GM19397 (cell line): Measurements from ENCODE around the gene GABPB2.
A peak's percentile ranks its signal among the peaks of the same experiment; 100 is the strongest.

ENCODE experiments used
- ATAC-seq: cut with Tn5 transposase; IDR thresholded peaks from one replicate; pipeline ENCODE4 v1.9.1; 2021; ENCODE audit warnings: mild to moderate bottlenecking, moderate library complexity; ENCODE audit not compliant: unreplicated experiment

GABPB2 gene

GRCh38 chr1:151131701-151132334 is 61.3 kb downstream of the GABPB2 start:
- ATAC-seq: no peak

GRCh38 chr1:151132335-151133017 is 61.9 kb downstream of the GABPB2 start:
- no peak for ATAC-seq

- no peak for ATAC-seq
Observed at GRCh38 chr1:151133018-151133806, 62.7 kb downstream of the GABPB2 start.

GRCh38 chr1:151134396-151134795 is 63.8 kb downstream of the GABPB2 start:
- ATAC-seq: no peak

- ATAC-seq: no peak
Observed at GRCh38 chr1:151134991-151135390, 64.4 kb downstream of the GABPB2 start.

- ATAC-seq: no peak
Observed at GRCh38 chr1:151135433-151136385, 65.1 kb downstream of the GABPB2 start.

GRCh38 chr1:151137789-151138188 is 67.2 kb downstream of the GABPB2 start:
- ATAC-seq: no peak

GRCh38 chr1:151142411-151143056 is 72.0 kb downstream of the GABPB2 start:
- no peak for ATAC-seq

- no peak for ATAC-seq
Observed at GRCh38 chr1:151143057-151143435, 72.5 kb downstream of the GABPB2 start.

- ATAC-seq: no peak
Observed at GRCh38 chr1:151143986-151144385, 73.4 kb downstream of the GABPB2 start.

- no peak for ATAC-seq
Observed at GRCh38 chr1:151144474-151145303, 74.1 kb downstream of the GABPB2 start.

- ATAC-seq: no peak
Observed at GRCh38 chr1:151145304-151146071, 74.9 kb downstream of the GABPB2 start.

- ATAC-seq: peak; percentile 8
Observed at GRCh38 chr1:151146072-151146411, 75.5 kb downstream of the GABPB2 start.

GRCh38 chr1:151146412-151147131 is 76.0 kb downstream of the GABPB2 start, which contains the start of gene SEMA6C:
TSS of gene SEMA6C (minus strand) at chr1:151146631. CDS start at chr1:151142621, 4,010 bp downstream.
- peak; percentile 97 for ATAC-seq

GRCh38 chr1:151147132-151147503 is 76.6 kb downstream of the GABPB2 start:
- ATAC-seq: no peak

- no peak for ATAC-seq
Observed at GRCh38 chr1:151147665-151148064, 77.1 kb downstream of the GABPB2 start.

- peak; percentile 58 for ATAC-seq
Observed at GRCh38 chr1:151156515-151156819, 85.9 kb downstream of the GABPB2 start, which contains the start of gene TNFAIP8L2. TSS of gene TNFAIP8L2 (plus strand) at chr1:151156649. CDS start at chr1:151158698, 2,049 bp downstream.

GRCh38 chr1:151157067-151157531 is 86.5 kb downstream of the GABPB2 start:
- no peak for ATAC-seq
